K562 (cell line): ENCODE data around the gene DCUN1D3. TPM values are rescaled to one million over a fixed set of nuclear protein-coding genes. Genes with fewer than 3 reads are reported as not detected.

Experiments
- ATF1 ChIP-seq, 2 experiments: fragments of 450-650 bp in 1 of 2; IDR thresholded peaks; 2 replicates each; pipeline ENCODE4 v1.6.1; 2016; ENCODE audit warnings: missing compliant biosample characterization in 1 of 2, missing genetic modification characterization in 1 of 2
- BACH1 ChIP-seq: fragments of 200-800 bp; sonication (Bioruptor generic); IDR thresholded peaks from 2 replicates; pipeline ENCODE4 v1.6.1; 2016; ENCODE audit warnings: missing genetic modification characterization, missing compliant biosample characterization
- BCLAF1 ChIP-seq, 2 experiments: fragments of 450-650 bp in 1 of 2; IDR thresholded peaks; 2 replicates each; pipeline ENCODE4 v1.6.1; 2011 to 2017; ENCODE audit warnings: low read depth in 2 of 2, antibody characterized with exemption in 1 of 2, borderline replicate concordance in 1 of 2, low read length in 1 of 2, mild to moderate bottlenecking in 1 of 2, mixed read lengths in 1 of 2; ENCODE audit not compliant: control insufficient read depth in 1 of 2
- CXXC5 ChIP-seq: fragments of 250-450 bp; sonication (Bioruptor Pico); IDR thresholded peaks from 2 replicates; pipeline ENCODE4 v1.8.0; 2022; ENCODE audit warnings: inconsistent platforms, mild to moderate bottlenecking, moderate library complexity
- DDX20 ChIP-seq: fragments of 450-650 bp; IDR thresholded peaks from 2 replicates; pipeline ENCODE4 v1.6.1; 2016; ENCODE audit warnings: missing genetic modification characterization, low read depth, mild to moderate bottlenecking, missing compliant biosample characterization, moderate library complexity
- GABPA ChIP-seq: fragments of 200-800 bp; sonication (Bioruptor generic); conservative IDR thresholded peaks from 2 replicates; pipeline ENCODE4 v1.6.1; 2016; ENCODE audit warnings: low read depth, missing genetic modification characterization, missing compliant biosample characterization
- GTF2A2 ChIP-seq: IDR thresholded peaks from 2 replicates; pipeline ENCODE4 v1.6.1; 2016; ENCODE audit warnings: mild to moderate bottlenecking, missing genetic modification characterization, missing compliant biosample characterization
- GTF2B ChIP-seq: IDR thresholded peaks from 2 replicates; pipeline ENCODE4 v1.6.1; 2011; ENCODE audit not compliant: insufficient read length; ENCODE audit errors: extremely low read depth
- GTF2E2 ChIP-seq: fragments of 200-800 bp; sonication (Bioruptor generic); IDR thresholded peaks from 2 replicates; pipeline ENCODE4 v1.6.1; 2016; ENCODE audit warnings: missing genetic modification characterization, missing compliant biosample characterization
- HLTF ChIP-seq: fragments of 450-650 bp; IDR thresholded peaks from 2 replicates; pipeline ENCODE4 v1.6.1; 2016
- LCOR ChIP-seq: sonication (generic); formaldehyde crosslinking; IDR thresholded peaks from 2 replicates; pipeline ENCODE4 v1.8.0; 2022; ENCODE audit warnings: mild to moderate bottlenecking, missing genetic modification reagents
- MITF ChIP-seq: IDR thresholded peaks from 2 replicates; pipeline ENCODE4 v1.6.1; 2014; ENCODE audit warnings: antibody characterized with exemption
- NKRF ChIP-seq: fragments of 450-650 bp; IDR thresholded peaks from 2 replicates; pipeline ENCODE4 v1.6.1; 2016; ENCODE audit warnings: borderline replicate concordance
- PTTG1 ChIP-seq: fragments of 450-650 bp; IDR thresholded peaks from 2 replicates; pipeline ENCODE4 v1.6.1; 2016; ENCODE audit warnings: low read depth, mild to moderate bottlenecking, missing genetic modification characterization, missing compliant biosample characterization
- RAD21 ChIP-seq, 2 experiments: fragments of 250-450 bp in 1 of 2; fragments of 450-650 bp in 1 of 2; sonication (Bioruptor Pico) in 1 of 2; formaldehyde crosslinking in 1 of 2; IDR thresholded peaks in 1 of 2; conservative IDR thresholded peaks in 1 of 2; 2 replicates each; pipeline versions ENCODE4 v1.4.0 to v1.8.0; 2020 to 2022; ENCODE audit warnings: mild to moderate bottlenecking in 2 of 2, moderate library complexity in 1 of 2
- TAL1 ChIP-seq: fragments of 450-650 bp; IDR thresholded peaks from 2 replicates; pipeline ENCODE4 v1.6.1; 2016; ENCODE audit warnings: mild to moderate bottlenecking
- ZNF280B ChIP-seq: fragments of 250-450 bp; sonication (Bioruptor Pico); IDR thresholded peaks from 2 replicates; pipeline ENCODE4 v1.5.1; 2021; ENCODE audit warnings: mild to moderate bottlenecking
- ZNF57 ChIP-seq: fragments of 450-650 bp; formaldehyde crosslinking; IDR thresholded peaks from 2 replicates; pipeline ENCODE4 v1.4.0; 2020; ENCODE audit warnings: mild to moderate bottlenecking, moderate library complexity
- polyA plus RNA-seq, 8 experiments: library from polyadenylated mRNA; depleted of rRNA in 4 of 8; stranded (reverse) in 5 of 8; unstranded in 3 of 8; fragments of >200 nt; fragmentation: Nextera tagmentation in 2 of 8; fragmentation: Illumina TruSeq in 1 of 8; extraction: Ambion mirVana in 2 of 8; extraction: Trizol in 1 of 8; gene quantifications; 2 replicates each; pipeline versions ENCODE4 v1.2.1 to v1.2.3, GENCODE V29; 2011 to 2014; ENCODE audit warnings: inconsistent platforms in 1 of 8, missing spikeins in 1 of 8
- total RNA-seq, 7 experiments: library from RNA; depleted of rRNA in 6 of 7; stranded (reverse); fragments of >200 nt in 6 of 7; fragmentation: Illumina TruSeq in 2 of 7; extraction: Trizol in 2 of 7; gene quantifications; 2 replicates each; pipeline versions ENCODE4 v1.2.1 to v1.2.3, GENCODE V29; 2011 to 2021; ENCODE audit warnings: low replicate concordance in 1 of 7

DCUN1D3 gene
- total and polyA plus RNA-seq, 9 of the 15 experiments (the other 6 are each of a cell fraction or from before 2014, with no cell fraction given) = 1.0 to 4.7 (median 2.2) TPM

GRCh38 chr16:20900299-20901067 is at the start of gene DCUN1D3, which contains the start of gene LYRM1 (continued):
- TF ChIP-seq RAD21 (CRISPR knock-in tag; conservative IDR thresholded peaks at IDR 0.05 in 1 of 2, IDR thresholded peaks at IDR 0.05 in 1 of 2) (0 out of 4 replicates have a peak, but pooled peaks of 1 of the 2 experiments have one; percentile 4), HLTF (no peak), ZNF280B (no peak), CXXC5 (CRISPR knock-in tag) (peak; percentile 88), GTF2A2 (tag) (no peak), BCLAF1 (IDR thresholded peaks at IDR 0.05; ENCODE audit: borderline replicate concordance in 1 of 2, control insufficient read depth in 1 of 2, low read depth in 2 of 2, low read length in 1 of 2) (peak in 1 of 2 experiments; percentile 94; a peak in 2 of 4 replicates), DDX20 (tag) (no peak), LCOR (CRISPR knock-in tag) (no peak), MITF (no peak), BACH1 (no peak), ZNF57 (CRISPR knock-in tag) (no peak), GTF2E2 (tag) (no peak; the same call in 1 of the 2 replicates), NKRF (peak; percentile 27; the same call in 1 of the 2 replicates), GTF2B (no peak), PTTG1 (tag) (no peak), ATF1 (CRISPR knock-in tag; IDR thresholded peaks at IDR 0.05) (peak; percentile 12; the same call in 1 of the 2 replicates), ATF1 (tag; IDR thresholded peaks at IDR 0.05) (peak; percentile 97), GABPA (peak; percentile 91), TAL1 (no peak)
